ENCODE data around the gene CD83. TPM values are rescaled to one million over a fixed set of nuclear protein-coding genes. Genes with fewer than 3 reads are reported as not detected.

The CD83 gene
- total and polyA plus RNA-seq, 9 donors, result 3.4 to 29.4 (median 22.2) TPM

- Histone ChIP-seq H3K4me1 (ENCODE audit: insufficient read depth) (no peaks in the 10 kb centered on the region), H3K9me3 (no peaks in the 10 kb centered on the region), H3K27ac (no peak overlapping the region), H3K4me3 (no peak overlapping the region), H3K36me3 (no peaks in the 10 kb centered on the region), H3K27me3 (no peaks in the 10 kb centered on the region)
- 90 to 94% (median 93%) methylated on average over 4 of the region's 4 CpGs for WGBS, 3 donors
- no peak for DNase-seq
- intact Hi-C loops (cut with DNase I), result no loop called here
- TF ChIP-seq EP300 (IDR thresholded peaks at IDR 0.05), result no peak
- TF ChIP-seq POLR2A (IDR thresholded peaks at IDR 0.05), result no peak
- TF ChIP-seq CTCF (IDR thresholded peaks at IDR 0.05), result no peak
Observed at GRCh38 chr6:14077193-14077867, 40.2 kb upstream of the CD83 start.

GRCh38 chr6:14079433-14079832 is 38.1 kb upstream of the CD83 start:
- no peak overlapping the region for H3K27ac ChIP-seq
- H3K4me1 ChIP-seq (ENCODE audit: insufficient read depth), result no peaks in the 10 kb centered on the region
- no peak overlapping the region for H3K4me3 ChIP-seq
- TF ChIP-seq EP300 (IDR thresholded peaks at IDR 0.05) (no peak), POLR2A (IDR thresholded peaks at IDR 0.05) (no peak), CTCF (IDR thresholded peaks at IDR 0.05) (no peak)
- H3K27me3 ChIP-seq, result no peaks in the 10 kb centered on the region
- H3K36me3 ChIP-seq, result no peaks in the 10 kb centered on the region
- no peaks in the 10 kb centered on the region for H3K9me3 ChIP-seq
- intact Hi-C loops (cut with DNase I), result no loop called here
- WGBS, 3 donors, result 76 to 82% (median 80%) methylated on average over 5 of the region's 5 CpGs
- no peak for DNase-seq

GRCh38 chr6:14079971-14080370 is 37.6 kb upstream of the CD83 start:
- no peak for TF ChIP-seq POLR2A (IDR thresholded peaks at IDR 0.05)
- TF ChIP-seq EP300 (IDR thresholded peaks at IDR 0.05), result no peak
- TF ChIP-seq CTCF (IDR thresholded peaks at IDR 0.05), result no peak
- intact Hi-C loops (cut with DNase I), result no loop called here
- Histone ChIP-seq H3K27me3 (no peaks in the 10 kb centered on the region), H3K9me3 (no peaks in the 10 kb centered on the region), H3K27ac (no peak overlapping the region), H3K36me3 (no peaks in the 10 kb centered on the region), H3K4me3 (no peak overlapping the region), H3K4me1 (ENCODE audit: insufficient read depth) (no peaks in the 10 kb centered on the region)
- no peak for DNase-seq
- WGBS, 3 donors, result 70 to 72% (median 72%) methylated on average over 3 of the region's 3 CpGs

GRCh38 chr6:14081126-14081525 is 36.4 kb upstream of the CD83 start:
- Histone ChIP-seq H3K27ac (no peak overlapping the region), H3K9me3 (no peaks in the 10 kb centered on the region), H3K4me1 (ENCODE audit: insufficient read depth) (no peaks in the 10 kb centered on the region), H3K36me3 (no peaks in the 10 kb centered on the region), H3K4me3 (no peak overlapping the region), H3K27me3 (no peaks in the 10 kb centered on the region)
- TF ChIP-seq CTCF (IDR thresholded peaks at IDR 0.05), result no peak
- no peak for TF ChIP-seq POLR2A (IDR thresholded peaks at IDR 0.05)
- no peak for TF ChIP-seq EP300 (IDR thresholded peaks at IDR 0.05)
- intact Hi-C loops (cut with DNase I), result no loop called here
- no peak for DNase-seq
- WGBS, 3 donors, result 80 to 85% (median 83%) methylated on average over 5 of the region's 5 CpGs
